ENCODE results near the gene C1orf116. TPM values are rescaled to one million over a fixed set of nuclear protein-coding genes. Genes with fewer than 3 reads are reported as not detected.
A peak's percentile ranks its signal among the peaks of the same experiment; 100 is the strongest.

Gene C1orf116
- total RNA-seq, 1 experiment from 2014 or later: 2.4 TPM

DNA sequence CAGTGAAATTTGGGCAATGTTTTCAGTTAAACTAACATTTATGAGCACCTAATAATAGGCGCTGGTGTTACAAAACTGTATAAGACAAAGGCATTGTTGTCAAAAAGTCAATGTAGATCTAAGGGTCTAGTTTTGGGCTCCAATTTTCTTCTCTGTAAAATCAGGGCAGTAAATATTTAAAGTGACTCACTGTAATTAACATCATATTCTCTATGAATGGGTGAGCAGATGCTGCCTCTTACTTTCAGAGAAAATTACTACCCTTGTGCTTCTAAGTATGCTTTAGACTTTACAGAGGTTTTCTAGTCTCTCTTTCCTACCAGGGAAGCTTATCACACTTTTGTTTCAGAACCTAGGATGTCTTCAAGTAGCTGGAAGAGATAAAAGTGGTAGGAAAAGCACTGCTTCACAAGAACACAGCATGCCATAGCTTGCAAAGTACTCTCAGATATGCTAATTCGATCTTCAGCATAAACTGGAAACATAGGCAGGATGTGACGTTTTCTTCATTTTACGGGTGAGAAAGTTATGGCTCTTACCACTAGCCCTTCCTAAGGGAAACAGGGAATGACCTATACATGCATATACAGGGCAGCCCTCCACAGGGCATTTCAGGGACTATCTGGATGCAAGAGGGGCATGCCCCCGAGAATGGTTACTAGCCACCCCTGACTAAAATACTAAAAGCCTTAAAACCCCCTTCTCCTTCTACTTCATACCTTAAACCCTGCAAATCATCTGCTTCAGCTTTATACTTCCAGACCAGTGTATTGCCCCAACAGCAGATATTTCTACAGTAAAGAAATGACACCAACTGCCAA is 2.6 kb downstream of the C1orf116 start:
- POLR2A ChIA-PET: no interaction called here
- DNase-seq (ENCODE audit: low spot score): no peak
- H3K4me3 Mint-ChIP-seq: no peak overlapping the region
- TF ChIP-seq CREM (CRISPR knock-in tag; IDR thresholded peaks at IDR 0.05) (no peak), ZNF263 (CRISPR knock-in tag; IDR thresholded peaks at IDR 0.05; ENCODE audit: low read depth) (no peak), SOX15 (CRISPR knock-in tag; IDR thresholded peaks at IDR 0.05) (no peak), ETV6 (CRISPR knock-in tag; IDR thresholded peaks at IDR 0.05) (no peak), ZNF396 (CRISPR knock-in tag; IDR thresholded peaks at IDR 0.05; ENCODE audit: borderline replicate concordance) (no peak), ZNF232 (CRISPR knock-in tag; IDR thresholded peaks at IDR 0.05) (no peak), RELA (CRISPR knock-in tag; IDR thresholded peaks at IDR 0.05; ENCODE audit: borderline replicate concordance) (no peak), MLX (CRISPR knock-in tag; IDR thresholded peaks at IDR 0.05) (no peak), SMAD3 (CRISPR knock-in tag; IDR thresholded peaks at IDR 0.05; ENCODE audit: borderline replicate concordance) (no peak), CBFB (CRISPR knock-in tag; IDR thresholded peaks at IDR 0.05; ENCODE audit: low read depth) (no peak)
- TF ChIP-seq, protein P1, sequence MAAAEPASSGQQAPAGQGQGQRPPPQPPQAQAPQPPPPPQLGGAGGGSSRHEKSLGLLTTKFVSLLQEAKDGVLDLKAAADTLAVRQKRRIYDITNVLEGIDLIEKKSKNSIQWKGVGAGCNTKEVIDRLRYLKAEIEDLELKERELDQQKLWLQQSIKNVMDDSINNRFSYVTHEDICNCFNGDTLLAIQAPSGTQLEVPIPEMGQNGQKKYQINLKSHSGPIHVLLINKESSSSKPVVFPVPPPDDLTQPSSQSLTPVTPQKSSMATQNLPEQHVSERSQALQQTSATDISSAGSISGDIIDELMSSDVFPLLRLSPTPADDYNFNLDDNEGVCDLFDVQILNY (CRISPR knock-in tag; IDR thresholded peaks at IDR 0.05): no peak
- TF ChIP-seq, protein P2, sequence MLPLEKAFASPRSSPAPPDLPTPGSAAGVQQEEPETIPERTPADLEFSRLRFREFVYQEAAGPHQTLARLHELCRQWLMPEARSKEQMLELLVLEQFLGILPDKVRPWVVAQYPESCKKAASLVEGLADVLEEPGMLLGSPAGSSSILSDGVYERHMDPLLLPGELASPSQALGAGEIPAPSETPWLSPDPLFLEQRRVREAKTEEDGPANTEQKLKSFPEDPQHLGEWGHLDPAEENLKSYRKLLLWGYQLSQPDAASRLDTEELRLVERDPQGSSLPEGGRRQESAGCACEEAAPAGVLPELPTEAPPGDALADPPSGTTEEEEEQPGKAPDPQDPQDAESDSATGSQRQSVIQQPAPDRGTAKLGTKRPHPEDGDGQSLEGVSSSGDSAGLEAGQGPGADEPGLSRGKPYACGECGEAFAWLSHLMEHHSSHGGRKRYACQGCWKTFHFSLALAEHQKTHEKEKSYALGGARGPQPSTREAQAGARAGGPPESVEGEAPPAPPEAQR (CRISPR knock-in tag; IDR thresholded peaks at IDR 0.05): no peak
- TF ChIP-seq, protein P3, sequence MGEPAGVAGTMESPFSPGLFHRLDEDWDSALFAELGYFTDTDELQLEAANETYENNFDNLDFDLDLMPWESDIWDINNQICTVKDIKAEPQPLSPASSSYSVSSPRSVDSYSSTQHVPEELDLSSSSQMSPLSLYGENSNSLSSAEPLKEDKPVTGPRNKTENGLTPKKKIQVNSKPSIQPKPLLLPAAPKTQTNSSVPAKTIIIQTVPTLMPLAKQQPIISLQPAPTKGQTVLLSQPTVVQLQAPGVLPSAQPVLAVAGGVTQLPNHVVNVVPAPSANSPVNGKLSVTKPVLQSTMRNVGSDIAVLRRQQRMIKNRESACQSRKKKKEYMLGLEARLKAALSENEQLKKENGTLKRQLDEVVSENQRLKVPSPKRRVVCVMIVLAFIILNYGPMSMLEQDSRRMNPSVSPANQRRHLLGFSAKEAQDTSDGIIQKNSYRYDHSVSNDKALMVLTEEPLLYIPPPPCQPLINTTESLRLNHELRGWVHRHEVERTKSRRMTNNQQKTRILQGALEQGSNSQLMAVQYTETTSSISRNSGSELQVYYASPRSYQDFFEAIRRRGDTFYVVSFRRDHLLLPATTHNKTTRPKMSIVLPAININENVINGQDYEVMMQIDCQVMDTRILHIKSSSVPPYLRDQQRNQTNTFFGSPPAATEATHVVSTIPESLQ (CRISPR knock-in tag; IDR thresholded peaks at IDR 0.05): no peak
- TF ChIP-seq, protein P4, sequence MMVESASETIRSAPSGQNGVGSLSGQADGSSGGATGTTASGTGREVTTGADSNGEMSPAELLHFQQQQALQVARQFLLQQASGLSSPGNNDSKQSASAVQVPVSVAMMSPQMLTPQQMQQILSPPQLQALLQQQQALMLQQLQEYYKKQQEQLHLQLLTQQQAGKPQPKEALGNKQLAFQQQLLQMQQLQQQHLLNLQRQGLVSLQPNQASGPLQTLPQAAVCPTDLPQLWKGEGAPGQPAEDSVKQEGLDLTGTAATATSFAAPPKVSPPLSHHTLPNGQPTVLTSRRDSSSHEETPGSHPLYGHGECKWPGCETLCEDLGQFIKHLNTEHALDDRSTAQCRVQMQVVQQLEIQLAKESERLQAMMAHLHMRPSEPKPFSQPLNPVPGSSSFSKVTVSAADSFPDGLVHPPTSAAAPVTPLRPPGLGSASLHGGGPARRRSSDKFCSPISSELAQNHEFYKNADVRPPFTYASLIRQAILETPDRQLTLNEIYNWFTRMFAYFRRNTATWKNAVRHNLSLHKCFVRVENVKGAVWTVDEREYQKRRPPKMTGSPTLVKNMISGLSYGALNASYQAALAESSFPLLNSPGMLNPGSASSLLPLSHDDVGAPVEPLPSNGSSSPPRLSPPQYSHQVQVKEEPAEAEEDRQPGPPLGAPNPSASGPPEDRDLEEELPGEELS (CRISPR knock-in tag; IDR thresholded peaks at IDR 0.05): no peak
- TF ChIP-seq, protein P5, sequence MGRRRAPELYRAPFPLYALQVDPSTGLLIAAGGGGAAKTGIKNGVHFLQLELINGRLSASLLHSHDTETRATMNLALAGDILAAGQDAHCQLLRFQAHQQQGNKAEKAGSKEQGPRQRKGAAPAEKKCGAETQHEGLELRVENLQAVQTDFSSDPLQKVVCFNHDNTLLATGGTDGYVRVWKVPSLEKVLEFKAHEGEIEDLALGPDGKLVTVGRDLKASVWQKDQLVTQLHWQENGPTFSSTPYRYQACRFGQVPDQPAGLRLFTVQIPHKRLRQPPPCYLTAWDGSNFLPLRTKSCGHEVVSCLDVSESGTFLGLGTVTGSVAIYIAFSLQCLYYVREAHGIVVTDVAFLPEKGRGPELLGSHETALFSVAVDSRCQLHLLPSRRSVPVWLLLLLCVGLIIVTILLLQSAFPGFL (CRISPR knock-in tag; IDR thresholded peaks at IDR 0.05; ENCODE audit: borderline replicate concordance): no peak
- no peak for ATAC-seq
- no peaks in the 10 kb centered on the region for H3K9me3 Mint-ChIP-seq
- CTCF ChIA-PET: interaction anchor here (1.1 to 1.5 kb wide), 3 partner anchors 20 to 98 kb away, joined by 3 read pairs; no protein-coding TSS in a partner anchor
- no peaks in the 10 kb centered on the region for H3K36me3 Mint-ChIP-seq
- peak overlapping the region; percentile 59; the same call in 1 of the 2 replicates for H3K27ac Mint-ChIP-seq
- H3K27me3 Mint-ChIP-seq (ENCODE audit: low read depth): no peaks in the 10 kb centered on the region
- peaks cover 59% of the 10 kb centered on the region for H3K4me1 Mint-ChIP-seq
